ENCODE data around the gene FAM219B. TPM values are rescaled to one million over a fixed set of nuclear protein-coding genes. Genes with fewer than 3 reads are reported as not detected.
"Not testable (repeated sequence)": the region's sequence is repeated elsewhere in the genome, so short reads cannot be mapped to it uniquely, and the experiment has no call there.

Gene FAM219B
- total RNA-seq, 2 experiments from 2014 or later: 36.5 to 44.7 TPM

GRCh38 chr15:74889390-74889882 lies 17.2 kb downstream of the FAM219B start:
- ChIA-PET CTCF (interaction anchor here (0.9 to 6.5 kb wide), 5 partner anchors 13 to 118 kb away, joined by 3 to 52 read pairs (median 4); partner anchors contain the start of genes FAM219B and ULK3), POLR2A (interaction anchor here (1.0 to 2.9 kb wide), 6 partner anchors 11 to 112 kb away, joined by 3 to 19 read pairs (median 4); partner anchors contain the start of gene SCAMP2)
- DNase-seq (peak; percentile 24), ATAC-seq (peak; percentile 12)
- no peaks in the 10 kb centered on the region for H3K27me3 Mint-ChIP-seq
- peak overlapping the region; percentile 87 for H3K27ac Mint-ChIP-seq
- peaks cover 39% of the 10 kb centered on the region for H3K4me1 Mint-ChIP-seq (ENCODE audit: low read depth)
- no peak for TF ChIP-seq CTCF (IDR thresholded peaks at IDR 0.05)
- H3K36me3 Mint-ChIP-seq (ENCODE audit: low read depth): peaks cover 36% of the 10 kb centered on the region
- H3K4me3 Mint-ChIP-seq: peak overlapping the region; percentile 78
- intact Hi-C loops (cut with micrococcal nuclease): no loop called here
- H3K9me3 Mint-ChIP-seq: no peaks in the 10 kb centered on the region

GRCh38 chr15:74888716-74889115 lies 17.9 kb downstream of the FAM219B start:
- intact Hi-C loops (cut with micrococcal nuclease): no loop called here
- peak overlapping the region; percentile 78 for H3K4me3 Mint-ChIP-seq
- peaks cover 37% of the 10 kb centered on the region for H3K4me1 Mint-ChIP-seq (ENCODE audit: low read depth)
- ChIA-PET CTCF (interaction anchor here (1.5 to 6.5 kb wide), 2 partner anchors 13 to 45 kb away, joined by 8 to 52 read pairs; partner anchors contain the start of gene ULK3), POLR2A (interaction anchor here (1.0 to 2.9 kb wide), 5 partner anchors 12 to 111 kb away, joined by 3 to 19 read pairs (median 4); partner anchors contain the start of gene SCAMP2)
- no peaks in the 10 kb centered on the region for H3K9me3 Mint-ChIP-seq
- ATAC-seq: no peak
- TF ChIP-seq CTCF (IDR thresholded peaks at IDR 0.05): no peak
- H3K27ac Mint-ChIP-seq: peak overlapping the region; percentile 87
- no peak for DNase-seq
- peaks cover 35% of the 10 kb centered on the region for H3K36me3 Mint-ChIP-seq (ENCODE audit: low read depth)
- H3K27me3 Mint-ChIP-seq: no peaks in the 10 kb centered on the region

GRCh38 chr15:74887537-74888193 lies 19.0 kb downstream of the FAM219B start:
- POLR2A ChIA-PET: interaction anchor here (0.6 to 2.3 kb wide), 2 partner anchors 16 to 18 kb away, joined by 4 to 6 read pairs; no protein-coding TSS in a partner anchor
- intact Hi-C loops (cut with micrococcal nuclease); DNase-seq; H3K9me3 Mint-ChIP-seq; H3K27me3 Mint-ChIP-seq; H3K27ac Mint-ChIP-seq; ATAC-seq; H3K4me3 Mint-ChIP-seq: not testable (repeated sequence)
- CTCF ChIA-PET: interaction anchor here (6.5 kb wide), 1 partner anchor 14 kb away, joined by 52 read pairs; no protein-coding TSS in a partner anchor
- Mint-ChIP-seq H3K36me3 (ENCODE audit: low read depth) (peaks cover 24% of the 10 kb centered on the region), H3K4me1 (ENCODE audit: low read depth) (peaks cover 26% of the 10 kb centered on the region)

- TF ChIP-seq CTCF (IDR thresholded peaks at IDR 0.05): no peak
- Mint-ChIP-seq H3K36me3 (ENCODE audit: low read depth) (peaks cover 4% of the 10 kb centered on the region), H3K27ac (no peak overlapping the region), H3K27me3 (no peaks in the 10 kb centered on the region), H3K9me3 (no peaks in the 10 kb centered on the region), H3K4me1 (ENCODE audit: low read depth) (peaks cover 11% of the 10 kb centered on the region), H3K4me3 (no peak overlapping the region)
- POLR2A ChIA-PET: no interaction called here
- intact Hi-C loops (cut with micrococcal nuclease): no loop called here
- no peak for ATAC-seq
- DNase-seq: no peak
- CTCF ChIA-PET: interaction anchor here (3.4 kb wide), 1 partner anchor 15 kb away, joined by 31 read pairs; no protein-coding TSS in a partner anchor
These were observed 21.2 kb downstream of the FAM219B start for GRCh38 chr15:74885461-74885860.

- no peak for ATAC-seq
- Mint-ChIP-seq H3K4me1 (ENCODE audit: low read depth) (peaks cover 9% of the 10 kb centered on the region), H3K9me3 (no peaks in the 10 kb centered on the region), H3K27me3 (no peaks in the 10 kb centered on the region), H3K36me3 (ENCODE audit: low read depth) (no peaks in the 10 kb centered on the region), H3K4me3 (no peak overlapping the region), H3K27ac (no peak overlapping the region)
- ChIA-PET CTCF (interaction anchor here (0.8 to 3.4 kb wide), 4 partner anchors 10 to 115 kb away, joined by 3 to 31 read pairs (median 4); no protein-coding TSS in a partner anchor), POLR2A (no interaction called here)
- no peak for DNase-seq
- intact Hi-C loops (cut with micrococcal nuclease): no loop called here
- TF ChIP-seq CTCF (IDR thresholded peaks at IDR 0.05): no peak
These were observed 22.0 kb downstream of the FAM219B start for GRCh38 chr15:74884428-74885223.
